ENCODE data around the gene COMMD10.
"Not testable (repeated sequence)": the region's sequence is repeated elsewhere in the genome, so short reads cannot be mapped to it uniquely, and the experiment has no call there.

The COMMD10 gene

DNA sequence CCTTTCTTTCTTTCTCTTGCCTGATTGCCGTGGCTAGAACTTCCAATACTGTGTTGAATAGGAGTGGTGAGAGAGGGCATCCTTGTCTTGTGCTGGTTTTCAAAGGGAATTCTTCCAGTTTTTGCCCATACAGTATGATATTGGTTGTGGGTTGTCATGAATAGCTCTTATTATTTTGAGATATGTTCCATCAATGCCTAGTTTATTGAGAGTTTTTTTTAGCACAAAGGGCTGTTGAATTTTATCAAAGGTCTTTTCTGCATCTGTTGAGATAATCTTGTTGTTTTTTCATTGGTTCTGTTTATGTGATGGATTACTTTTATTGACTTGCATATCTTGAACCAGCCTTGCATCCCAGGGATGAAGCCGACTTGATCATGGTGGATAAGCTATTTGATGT is 20.1 kb downstream of the COMMD10 start:
- not testable (repeated sequence) for DNase-seq

DNA sequence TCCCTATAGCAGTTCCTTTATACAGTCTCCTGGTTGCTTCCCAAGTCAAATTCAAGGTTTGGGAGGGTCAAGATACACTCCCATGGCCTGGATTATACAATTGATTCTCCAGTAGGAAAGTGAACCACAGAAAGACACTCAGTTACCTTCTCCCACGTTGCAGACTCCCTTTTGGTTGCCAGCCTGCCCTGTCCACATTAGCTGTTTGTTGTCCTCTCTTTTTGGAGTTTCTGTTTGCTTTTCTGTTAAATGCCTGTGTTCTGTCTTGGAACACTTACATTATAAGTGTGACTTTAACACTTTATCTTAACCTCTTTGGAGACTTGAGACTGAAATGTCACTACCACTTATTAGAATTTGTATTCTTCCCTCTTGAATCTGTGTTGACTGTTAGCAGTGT is 30.3 kb downstream of the COMMD10 start:
- DNase-seq: no peak

DNA sequence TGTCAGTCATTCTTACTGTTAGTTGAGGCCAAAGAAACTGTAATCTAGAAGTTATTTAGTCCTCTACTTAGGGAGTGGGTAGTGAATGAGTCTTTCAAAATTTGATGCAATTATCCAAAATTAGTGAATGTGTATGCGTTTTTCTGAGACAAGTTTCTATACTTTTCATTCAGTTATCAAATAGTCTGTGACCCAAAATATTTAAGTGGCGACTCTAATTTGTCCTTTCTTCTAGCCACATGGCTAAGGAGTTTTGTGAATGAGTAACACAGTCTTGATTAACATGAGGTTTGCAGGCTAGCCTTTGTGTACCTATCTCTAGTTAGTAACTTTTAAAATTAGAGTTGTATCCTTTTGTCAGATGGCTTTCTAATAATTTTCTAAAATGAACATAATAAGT is 45.6 kb downstream of the COMMD10 start:
- no peak for DNase-seq

DNA sequence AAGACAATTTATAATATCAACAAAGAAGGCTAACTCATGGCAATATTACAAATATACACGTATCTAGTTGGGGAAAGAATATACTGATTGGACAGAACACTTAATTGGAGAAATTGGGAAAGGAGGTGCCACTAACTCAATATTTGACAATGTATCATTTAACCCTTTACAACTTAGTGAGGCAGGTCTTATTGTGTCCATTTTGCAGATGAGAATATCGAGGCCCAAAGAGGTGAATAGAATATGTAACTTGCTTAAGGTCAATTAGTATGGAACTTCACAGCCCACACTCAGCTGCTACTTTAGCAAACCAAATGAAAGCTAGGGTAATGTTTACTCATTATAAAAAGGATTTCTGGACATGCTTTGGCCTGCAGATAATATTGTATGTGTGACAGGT is 46.2 kb downstream of the COMMD10 start:
- DNase-seq: no peak

DNA sequence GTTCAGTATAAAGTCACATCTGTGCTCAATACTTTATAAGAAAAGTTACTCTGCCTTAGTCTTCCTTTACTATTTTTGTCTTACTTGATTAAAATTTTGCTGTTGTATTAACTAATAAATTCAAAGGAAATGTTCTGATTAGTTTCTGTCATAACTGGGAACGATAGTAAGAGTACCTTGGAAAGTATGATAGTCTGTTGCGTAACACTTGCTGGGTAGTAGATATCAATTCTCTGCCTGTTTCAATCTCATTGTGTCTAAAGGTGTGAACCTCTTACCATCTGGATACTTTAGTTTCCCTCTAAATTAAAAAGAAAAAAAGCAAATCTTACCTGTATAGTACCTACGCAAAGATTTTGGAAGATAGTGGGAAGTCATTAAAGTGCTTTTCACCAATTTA is 48.5 kb downstream of the COMMD10 start:
- no peak for DNase-seq

DNA sequence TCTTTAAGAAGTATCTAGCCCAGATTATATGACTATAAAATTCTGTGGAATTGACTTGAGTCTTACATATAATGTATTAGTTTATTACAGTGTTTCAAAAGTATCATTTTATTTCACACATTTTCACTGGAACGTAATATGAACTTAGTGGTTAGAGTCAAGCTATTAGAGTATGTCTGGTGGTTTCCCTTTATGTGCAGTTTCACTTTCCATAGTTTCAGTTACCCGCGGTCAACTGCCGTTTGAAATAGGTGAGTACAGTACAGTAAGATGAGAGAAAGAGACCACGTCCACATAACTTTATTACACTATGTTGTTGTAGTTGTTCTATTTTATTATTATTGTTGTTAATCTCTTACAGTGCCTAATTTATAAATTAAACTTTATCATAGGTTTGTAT is 50.5 kb downstream of the COMMD10 start:
- DNase-seq: no peak

DNA sequence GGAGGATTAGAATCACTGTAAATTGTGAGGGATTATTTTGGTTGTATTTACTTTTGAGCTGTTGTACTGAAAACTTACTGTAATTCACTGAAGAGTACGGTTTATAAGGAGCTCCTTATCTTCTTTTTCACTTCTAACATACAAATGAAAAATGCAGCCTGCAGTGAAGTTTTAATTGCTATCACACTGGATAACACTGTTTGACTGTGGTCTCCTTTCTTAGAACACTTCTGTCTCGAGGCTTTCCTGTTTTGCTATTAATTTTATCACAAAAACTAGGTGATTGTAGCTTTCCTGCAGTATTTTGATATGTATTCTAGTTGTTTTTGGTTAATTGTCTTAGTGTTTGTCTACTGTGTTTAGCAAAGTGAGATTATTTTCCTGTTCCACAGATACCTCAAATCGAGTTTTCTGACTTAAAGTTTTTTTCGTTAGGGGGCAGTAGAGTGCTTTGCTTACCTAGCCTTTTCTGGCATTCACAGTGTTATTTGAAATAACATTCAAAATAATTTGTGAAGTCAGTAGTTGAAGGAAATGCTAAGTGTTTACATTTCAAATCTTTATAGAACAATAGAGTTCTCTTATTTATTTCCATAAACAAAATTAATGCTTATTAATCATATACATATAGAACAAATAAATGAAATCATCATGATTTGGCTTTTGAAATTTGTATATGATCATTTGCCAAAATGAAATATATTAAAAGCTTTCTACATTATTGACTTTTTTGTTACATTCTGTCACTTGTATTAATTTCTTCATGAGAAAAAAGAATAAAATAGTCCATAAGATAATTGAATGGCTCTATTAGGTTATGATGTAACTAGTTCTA is 52.9 kb downstream of the COMMD10 start:
- DNase-seq: peak; percentile 59

DNA sequence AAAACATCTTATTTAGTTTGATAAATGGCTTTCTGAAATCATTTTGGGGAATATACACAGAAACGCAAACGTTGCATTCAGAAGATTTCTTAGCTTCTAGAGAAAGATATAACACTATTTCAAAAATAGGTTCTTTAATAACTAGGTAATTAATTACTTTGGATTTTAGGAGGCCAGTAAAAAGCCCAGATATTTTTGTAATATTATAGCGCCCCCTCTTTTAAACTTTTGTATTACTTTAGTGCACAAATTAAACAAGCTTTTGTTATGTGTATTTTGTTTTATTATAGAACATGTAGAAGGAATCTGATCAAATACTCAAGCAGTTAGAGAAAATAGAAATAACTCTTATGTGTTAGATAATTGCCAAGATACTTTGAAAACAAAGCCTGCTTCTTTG is 57.7 kb downstream of the COMMD10 start:
- DNase-seq: no peak

DNA sequence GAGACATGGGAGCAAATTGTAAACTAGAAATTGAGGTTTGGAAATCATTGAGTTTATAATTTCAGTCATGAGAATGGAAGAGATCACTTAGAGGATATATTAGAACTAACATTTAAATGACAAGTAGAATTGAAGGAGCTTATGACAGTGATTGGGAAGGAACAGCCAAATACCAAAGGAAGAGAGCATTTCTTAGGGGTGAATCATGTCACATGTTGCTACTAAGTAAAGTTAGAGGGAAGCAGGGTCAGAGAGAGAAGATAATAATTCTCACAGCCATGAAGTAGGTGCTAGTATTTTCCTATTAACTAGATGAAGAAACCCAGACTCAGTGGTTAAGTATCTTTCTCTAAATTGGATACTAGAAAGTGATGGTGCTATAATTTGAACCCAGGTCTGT is 59.3 kb downstream of the COMMD10 start:
- no peak for DNase-seq

DNA sequence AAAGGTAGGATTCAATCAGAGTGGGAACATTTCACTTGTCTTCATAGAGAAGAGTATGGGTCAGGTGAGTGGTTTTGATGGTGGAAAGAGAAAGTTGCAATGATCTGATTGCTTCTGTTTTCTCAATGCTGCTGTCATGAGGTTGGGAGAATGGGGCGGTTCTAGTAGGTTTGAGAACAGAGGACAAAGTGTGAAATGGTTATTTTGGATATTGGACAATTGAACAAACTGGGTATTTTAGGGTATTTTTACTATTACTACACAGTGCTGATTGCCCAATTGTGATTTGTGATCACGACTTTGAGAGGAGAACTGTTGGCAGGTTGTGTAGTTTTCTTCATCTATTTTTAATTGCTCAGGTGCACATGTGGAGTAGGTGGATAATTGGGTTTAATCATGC is 60.2 kb downstream of the COMMD10 start:
- DNase-seq: no peak

DNA sequence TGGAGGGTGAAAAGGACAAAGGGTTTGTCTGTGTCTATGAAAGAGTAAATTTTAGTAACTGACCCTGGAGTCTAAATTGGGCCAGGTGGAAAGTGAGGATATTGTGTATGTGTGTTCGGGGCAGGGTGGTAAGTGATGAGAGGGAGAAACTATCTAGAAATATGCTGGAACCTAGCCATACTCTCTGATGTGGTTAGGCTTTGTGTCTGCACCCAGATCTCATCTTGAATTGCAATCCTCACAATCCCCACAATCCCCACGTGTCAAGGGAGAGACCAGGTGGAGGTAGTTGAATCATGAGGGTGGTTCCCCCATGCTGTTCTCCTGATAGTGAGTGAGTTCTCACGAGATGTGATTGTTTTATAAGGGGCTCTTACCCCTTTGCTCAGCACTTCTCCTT is 60.6 kb downstream of the COMMD10 start:
- DNase-seq: no peak

DNA sequence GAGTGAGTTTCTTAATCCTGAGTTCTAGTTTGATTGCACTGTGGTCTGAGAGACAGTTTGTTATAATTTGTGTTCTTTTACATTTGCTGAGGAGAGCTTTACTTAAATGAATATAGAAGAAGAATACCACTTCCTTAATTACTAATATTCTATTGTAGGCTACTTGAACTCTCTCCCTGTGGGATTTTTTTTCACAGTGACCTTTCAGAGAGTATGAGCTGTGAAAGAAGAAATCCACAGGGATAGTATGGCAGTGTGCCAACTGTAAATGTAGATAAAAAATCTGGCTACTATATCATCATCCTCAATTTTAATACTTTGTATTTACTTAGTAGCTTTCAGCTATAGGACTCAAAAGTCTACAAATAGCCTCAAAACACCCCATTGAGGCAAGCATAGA is 67.3 kb downstream of the COMMD10 start:
- no peak for DNase-seq

DNA sequence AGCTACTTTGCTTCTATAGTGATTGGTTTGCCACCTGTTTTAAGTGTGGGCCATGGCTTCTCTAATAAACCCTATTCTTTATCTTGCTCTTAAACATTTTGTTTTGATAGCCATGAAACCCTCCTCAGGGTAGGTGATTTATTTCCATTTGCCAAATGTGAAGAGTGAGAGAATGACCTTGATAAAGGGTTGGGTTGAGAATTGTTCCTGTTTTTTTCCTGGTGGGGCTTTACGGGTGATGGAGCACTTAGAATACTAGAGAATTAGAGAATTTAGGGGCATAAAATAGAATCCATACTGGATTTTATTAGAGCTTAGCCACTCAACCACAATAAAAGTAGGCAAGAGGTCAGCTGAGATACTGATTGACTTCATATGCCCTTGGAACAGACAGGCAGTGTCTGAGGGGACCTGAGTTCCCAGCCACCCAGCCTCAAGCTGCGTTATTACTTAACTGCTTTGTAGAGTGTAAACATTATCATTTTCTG is 68.9 kb downstream of the COMMD10 start:
- DNase-seq: no peak

DNA sequence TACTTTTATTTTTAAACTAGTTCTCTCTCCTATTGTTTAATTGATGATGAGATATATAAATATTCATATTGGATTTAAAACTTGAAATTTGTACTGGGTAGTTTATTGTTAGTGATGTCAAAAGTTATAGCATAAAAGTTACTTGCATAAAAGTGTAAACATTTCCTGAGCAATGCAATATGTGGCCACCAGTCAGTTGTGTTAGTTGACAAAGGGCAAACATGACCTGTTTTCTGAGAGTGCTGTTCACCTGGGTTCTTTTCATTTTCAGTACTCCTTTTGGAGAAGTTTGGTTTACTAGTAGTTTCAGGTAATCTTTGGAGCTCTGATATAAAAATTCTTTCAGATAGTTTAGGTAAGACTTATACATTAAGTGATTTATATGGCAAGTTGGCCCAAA is 69.4 kb downstream of the COMMD10 start:
- DNase-seq: no peak

DNA sequence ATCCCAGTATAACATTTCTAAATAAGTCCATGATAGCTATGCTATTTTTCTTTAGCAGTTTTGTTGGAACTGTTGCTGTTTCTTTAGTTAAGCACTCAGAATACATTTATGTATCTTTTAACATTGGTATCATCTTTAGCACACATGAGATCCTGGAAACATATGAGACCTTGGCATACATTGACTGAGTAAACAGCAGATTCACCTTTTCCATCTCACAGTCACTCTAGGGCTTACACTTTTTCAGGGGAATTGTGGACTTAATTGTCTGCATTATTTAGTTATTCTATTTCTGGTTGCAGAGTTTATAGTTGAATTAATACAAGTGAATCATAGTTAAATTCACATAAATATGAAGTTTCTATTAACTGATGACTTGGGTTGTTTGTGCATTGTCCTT is 70.1 kb downstream of the COMMD10 start:
- DNase-seq: no peak

DNA sequence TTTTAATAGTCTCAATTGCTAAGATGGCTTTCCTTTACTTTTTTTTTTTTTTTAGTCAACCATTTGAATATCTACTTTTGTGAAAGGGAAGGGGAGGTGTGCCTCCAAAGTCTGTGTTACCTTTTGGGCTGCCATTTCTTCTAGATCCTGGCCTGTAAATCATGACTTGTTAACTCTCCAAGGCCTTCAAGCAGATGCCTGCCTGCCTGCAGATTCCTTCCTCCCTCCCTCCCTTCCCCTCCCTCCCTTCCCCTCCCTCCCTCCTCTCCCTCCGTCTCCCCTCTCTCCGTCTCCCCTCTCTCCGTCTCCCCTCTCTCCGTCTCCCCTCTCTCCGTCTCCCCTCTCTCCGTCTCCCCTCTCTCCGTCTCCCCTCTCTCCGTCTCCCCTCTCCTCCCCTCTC is 73.1 kb downstream of the COMMD10 start:
- no peak for DNase-seq

DNA sequence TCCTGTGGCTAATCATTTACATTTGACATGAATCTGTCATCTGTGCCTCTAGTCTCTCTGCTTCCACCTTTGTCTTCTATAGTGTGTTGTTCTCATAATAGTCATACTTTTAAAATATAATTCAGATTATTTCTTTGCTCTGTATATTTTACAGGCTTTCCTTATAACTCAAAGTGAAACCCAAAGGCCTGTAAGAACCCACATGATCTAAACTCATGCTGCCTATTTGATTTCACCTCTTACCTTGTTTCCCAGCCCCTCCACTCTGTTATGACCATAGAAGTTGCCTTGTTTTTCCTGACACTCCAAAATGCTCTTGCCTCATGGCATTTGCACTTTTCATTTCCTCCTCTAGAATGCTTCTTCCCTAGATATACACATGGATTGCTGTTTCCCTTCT is 74.2 kb downstream of the COMMD10 start:
- DNase-seq: no peak

DNA sequence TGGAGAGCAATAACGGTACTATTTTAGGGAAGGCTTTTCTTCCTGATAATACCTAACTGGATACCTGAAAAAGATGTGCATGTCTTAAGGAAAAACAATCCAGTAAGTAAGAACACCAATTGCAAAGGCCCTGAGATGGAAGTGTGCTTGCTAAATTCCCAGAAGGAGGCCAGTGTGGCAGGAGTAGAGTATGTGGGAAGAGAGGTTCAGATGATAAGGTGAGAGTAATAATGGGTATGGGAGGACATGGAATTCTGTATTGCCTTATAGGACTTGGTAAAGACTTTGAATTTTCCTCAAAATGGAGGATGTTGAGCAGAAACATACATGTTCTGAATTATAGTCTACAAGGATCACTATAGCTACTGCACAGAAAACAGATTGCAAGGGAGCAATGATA is 89.3 kb downstream of the COMMD10 start:
- DNase-seq: no peak

DNA sequence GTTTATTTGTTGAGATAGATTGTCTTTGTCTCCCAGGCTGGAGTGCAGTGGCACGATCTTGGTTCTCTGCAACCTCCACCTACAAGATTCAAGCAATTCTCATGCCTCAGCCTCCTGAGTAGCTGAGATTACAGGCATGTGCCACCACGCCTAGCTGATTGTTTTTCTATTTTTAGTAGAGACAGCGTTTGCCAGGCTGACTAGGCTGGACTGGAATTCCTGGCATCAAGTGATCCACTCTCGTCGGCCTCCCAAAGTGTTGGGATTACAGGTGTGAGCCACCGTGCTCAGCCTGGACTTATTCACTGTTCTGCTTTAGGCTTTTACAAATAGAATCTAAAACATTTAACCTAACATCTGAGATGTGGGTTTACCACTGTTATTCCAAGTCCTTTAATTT is 91.3 kb downstream of the COMMD10 start:
- no peak for DNase-seq

DNA sequence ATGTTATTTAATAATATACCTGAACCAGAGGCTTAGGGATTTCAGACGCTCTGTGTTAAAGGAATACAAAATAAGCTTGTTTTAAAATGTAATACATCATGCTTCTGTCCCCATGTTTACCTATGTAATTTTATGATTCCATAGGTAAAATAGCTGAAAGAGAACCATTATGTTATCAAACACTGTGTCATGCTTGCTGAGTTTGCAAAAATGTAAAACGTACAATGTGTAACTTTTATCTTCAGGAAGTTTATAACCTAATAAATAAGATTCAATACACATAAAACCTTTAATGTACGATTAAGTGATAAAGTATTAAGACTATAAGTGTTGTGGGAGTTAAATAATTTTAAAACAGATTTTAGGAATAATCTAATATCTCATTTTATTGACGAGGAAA is 94.1 kb downstream of the COMMD10 start:
- no peak for DNase-seq

DNA sequence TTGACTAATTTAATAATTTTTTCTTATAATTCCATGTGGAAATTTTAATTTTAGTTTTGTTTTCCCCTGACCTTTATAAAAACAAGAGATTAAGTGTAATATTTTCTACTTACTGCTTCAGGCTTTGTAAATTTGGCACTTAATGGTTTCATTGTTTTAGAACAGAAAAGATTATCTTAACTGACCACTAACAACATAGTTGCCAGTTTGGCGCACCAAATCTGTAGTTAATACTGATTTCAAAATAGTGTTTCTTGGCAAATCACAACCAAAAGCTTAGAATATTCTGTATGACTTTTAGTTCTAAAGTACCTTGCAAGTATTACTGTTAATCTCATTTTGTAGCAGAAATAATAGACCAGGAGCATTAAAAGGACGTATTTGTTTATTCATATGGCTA is 124.3 kb downstream of the COMMD10 start:
- no peak for DNase-seq

DNA sequence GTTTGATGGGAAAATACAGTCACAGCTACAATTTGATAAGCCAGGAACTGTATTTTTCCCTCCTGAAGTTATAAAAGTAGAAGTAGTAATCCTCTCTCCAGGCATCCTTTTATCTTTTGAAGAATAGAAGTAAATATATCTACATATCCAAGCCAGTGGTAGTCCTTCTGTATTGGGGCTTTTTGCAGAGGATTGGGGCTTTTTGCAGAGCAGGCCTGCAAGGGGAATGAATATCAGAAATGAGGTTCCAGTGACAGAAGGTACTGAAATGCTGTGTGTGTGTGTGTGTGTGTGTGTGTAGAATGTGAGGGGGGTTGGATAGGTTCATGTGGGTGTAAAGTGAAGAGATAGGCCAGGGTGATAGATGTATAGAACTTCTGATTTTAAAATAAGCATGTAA is 127.4 kb downstream of the COMMD10 start:
- no peak for DNase-seq

DNA sequence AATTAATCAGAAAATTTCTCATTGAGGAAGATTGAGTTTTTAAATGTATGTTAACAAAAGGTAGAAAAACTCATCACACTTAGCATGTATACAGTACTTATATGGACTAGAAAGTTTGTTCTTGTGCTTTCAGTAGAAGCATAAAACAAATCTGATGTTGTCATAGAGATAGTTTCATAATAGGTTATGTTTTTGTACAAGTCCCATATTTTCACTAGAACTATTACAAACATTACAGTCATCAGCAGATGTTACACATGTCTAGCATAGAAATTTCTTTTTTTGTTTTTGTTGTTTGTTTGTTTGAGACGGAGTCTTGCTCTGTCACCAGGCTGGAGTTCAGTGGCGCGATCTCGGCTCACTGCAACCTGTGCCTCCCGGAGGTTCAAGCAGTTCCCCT is 131.4 kb downstream of the COMMD10 start:
- DNase-seq: no peak

DNA sequence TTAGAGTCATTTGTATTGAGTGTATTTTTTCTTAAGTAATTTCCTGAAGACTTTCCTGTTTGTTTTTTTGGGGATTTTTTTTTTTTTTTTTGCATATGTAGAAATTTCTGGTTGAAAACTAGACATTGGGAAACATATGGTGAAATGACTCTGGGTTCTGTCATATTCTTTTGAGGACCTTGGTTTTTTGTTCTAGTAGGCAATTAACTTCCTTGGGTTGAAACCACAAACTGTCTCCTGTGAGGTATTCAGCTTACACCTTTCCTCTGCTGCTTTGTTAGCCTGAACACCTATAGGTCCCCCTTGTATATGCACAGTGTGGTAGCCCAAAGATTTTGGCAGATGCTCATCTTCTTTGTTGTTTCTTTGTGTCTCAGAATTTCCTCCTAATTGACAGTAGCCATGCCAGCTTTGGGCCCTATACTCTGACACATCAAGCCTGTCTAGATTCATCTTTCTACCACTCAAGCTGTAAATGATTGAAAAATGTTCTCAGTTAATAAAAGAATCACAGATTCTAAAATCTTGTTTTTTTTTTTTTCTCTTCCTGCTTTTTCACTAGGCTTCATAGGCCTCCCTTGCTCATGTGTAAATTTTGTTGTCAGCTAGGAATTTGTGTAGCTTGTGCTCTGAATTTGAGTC is 140.6 kb downstream of the COMMD10 start:
- no peak for DNase-seq
